Activated CD4-positive, CD25-positive, alpha-beta regulatory T cell treated with anti-CD3 and anti-CD28 coated beads, Interleukin-2, amount 50 U/mL, for 72 hours (primary cell): ENCODE measurements around the gene PCCA.
"Not testable (repeated sequence)": the region's sequence is repeated elsewhere in the genome, so short reads cannot be mapped to it uniquely, and the experiment has no call there.

Experiments
- DNase-seq: peaks from one replicate; pipeline ENCODE4 v3.0.0; 2021

PCCA gene

GRCh38 chr13:100146534-100146933 lies 57.6 kb downstream of the PCCA start:
- DNase-seq: no peak

GRCh38 chr13:100147825-100148224 lies 58.9 kb downstream of the PCCA start:
- no peak for DNase-seq

DNA sequence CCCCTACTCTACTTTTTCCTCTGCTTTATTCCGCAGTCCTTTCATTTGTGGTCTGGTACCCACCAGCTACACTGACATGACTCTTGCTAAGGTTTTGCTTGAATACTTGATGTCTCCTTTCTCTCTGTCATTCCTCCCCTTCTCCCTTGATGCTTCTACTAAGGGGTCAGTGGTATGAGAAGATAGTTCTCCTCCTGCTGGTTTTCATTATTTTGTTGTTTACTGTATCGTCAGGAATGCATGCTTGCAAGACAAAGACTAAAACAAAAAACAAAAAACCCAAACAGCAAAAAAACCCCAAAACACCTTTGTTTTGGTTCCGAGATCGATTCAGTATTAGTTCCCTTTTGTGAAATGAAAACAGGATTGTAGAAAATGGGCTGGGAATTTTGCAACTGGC lies 59.5 kb downstream of the PCCA start:
- no peak for DNase-seq

- DNase-seq: no peak
These were observed 60.5 kb downstream of the PCCA start for GRCh38 chr13:100149389-100149788.

GRCh38 chr13:100150711-100151110 lies 61.8 kb downstream of the PCCA start:
- DNase-seq: not testable (repeated sequence)

DNA sequence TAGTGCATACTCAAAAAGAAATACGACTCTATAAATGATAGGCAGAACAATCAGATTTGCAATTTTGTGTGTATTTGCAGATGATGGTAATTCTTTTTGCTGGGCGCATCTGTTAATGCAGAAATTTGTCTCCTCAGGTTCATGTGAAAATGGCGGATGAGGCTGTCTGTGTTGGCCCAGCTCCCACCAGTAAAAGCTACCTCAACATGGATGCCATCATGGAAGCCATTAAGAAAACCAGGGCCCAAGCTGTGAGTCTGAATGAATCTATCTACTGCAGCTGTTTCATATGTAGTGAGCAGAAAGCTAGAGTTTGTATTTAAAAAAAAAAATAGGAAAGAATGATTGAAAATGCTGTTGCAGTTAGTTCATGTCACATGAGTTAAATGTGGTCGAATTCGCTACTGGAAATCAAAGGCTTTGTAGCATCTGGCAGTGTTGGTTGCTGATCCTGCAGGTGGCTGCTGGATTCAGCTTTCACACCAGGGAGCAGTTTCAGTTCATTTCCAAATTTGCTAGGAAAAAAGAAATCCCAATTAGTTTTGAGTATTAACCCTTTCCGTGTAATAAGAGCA lies 66.0 kb downstream of the PCCA start:
- DNase-seq: no peak

DNA sequence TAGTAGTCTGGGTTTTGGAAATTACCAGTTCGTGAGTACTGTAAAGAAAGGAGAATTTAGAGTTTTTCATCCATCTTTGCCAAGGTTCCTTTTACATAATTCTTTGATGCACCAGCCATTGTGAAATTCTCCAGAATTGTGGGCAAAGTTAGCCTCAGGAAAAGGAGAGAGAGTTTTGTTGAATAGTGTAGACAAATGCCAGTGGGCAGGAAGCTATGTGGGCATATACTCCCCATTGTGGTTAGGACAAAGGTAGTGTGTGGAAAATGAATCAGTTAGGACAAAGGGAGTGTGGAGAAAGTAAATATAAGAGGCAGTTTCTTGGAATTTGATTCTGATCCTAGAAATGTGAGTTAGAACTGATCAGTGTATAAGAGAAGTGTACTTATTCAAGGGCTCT lies 67.9 kb downstream of the PCCA start:
- DNase-seq: no peak

GRCh38 chr13:100158569-100158968 lies 69.7 kb downstream of the PCCA start:
- no peak for DNase-seq

- no peak for DNase-seq
These were observed 70.7 kb downstream of the PCCA start for GRCh38 chr13:100159584-100159983.

DNA sequence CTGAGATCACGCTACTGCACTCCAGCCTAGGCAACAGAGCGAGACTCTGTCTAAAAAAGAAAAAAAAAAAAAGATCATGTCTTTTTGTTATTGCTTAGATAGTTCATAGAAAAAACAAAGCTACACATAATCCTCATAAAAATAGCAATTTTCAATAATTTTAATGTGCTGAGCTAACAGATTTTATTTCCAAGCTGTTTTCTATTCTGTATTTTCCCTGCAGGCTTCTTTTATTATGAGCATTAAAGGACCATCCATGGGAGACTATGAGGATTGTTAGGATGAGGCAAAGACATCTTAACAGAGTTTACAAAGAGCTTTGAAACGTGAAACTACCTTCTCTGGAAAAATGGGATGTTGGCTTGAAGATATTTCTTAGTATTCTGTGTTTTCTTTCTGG lies 71.6 kb downstream of the PCCA start:
- DNase-seq: no peak

DNA sequence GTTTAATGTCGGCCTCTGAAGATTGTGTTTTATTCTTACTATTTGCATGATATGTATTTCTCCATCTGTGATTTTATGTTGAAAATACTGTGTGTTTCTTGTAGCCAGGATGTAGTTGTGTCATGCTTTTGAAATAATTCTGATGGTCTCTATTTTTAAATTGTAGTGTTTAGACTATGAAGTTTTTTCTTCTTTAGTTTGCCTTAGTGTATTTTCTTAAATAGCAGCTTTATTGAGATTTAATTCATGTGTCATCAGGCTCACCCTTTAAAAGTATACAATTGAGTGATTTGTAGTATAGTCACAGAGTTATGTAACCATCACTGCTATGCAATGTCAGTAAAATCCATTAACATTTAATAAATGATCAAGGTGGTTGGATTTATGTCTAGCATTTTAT lies 74.5 kb downstream of the PCCA start:
- no peak for DNase-seq

DNA sequence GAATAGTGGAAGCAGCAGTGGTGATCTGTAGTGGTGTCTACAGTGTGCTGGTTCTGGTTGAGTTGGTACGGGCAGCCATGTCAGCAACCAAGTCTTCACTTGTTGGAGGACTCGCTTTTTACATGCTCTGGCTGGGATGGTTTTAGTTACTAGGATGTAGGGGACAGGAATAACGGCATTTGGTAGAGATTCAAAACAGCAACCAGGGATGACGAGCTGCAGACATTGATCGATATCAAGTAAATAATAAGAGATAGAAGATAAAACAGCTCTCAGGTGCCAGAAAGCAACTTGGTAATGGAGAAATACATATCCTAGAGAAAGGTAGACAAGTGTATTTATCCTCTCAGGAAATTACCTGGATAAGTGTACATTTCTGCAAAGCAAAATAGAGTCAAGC lies 84.3 kb downstream of the PCCA start:
- DNase-seq: no peak

- DNase-seq: not testable (repeated sequence)
These were observed 85.6 kb downstream of the PCCA start for GRCh38 chr13:100174455-100174854.

GRCh38 chr13:100175078-100175802 lies 86.3 kb downstream of the PCCA start:
- no peak for DNase-seq

DNA sequence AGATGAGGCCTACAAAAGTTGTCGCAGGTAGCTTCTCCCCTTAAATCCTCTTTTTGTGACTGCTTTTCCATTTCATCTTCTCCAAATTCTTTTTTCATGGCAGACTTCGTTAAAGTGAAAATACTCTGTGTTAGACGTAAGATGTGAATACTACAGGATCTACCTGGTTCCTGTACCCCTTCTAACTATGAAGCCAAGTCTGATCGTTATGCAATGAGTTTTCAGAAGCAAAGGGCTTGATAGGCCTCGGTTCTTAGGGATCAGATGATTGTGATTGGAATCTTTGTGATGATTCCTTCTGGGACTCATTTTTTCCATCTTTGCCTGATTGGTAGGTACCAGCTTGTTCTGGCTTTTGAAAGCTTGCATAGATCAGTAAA lies 86.9 kb downstream of the PCCA start:
- DNase-seq: no peak

- DNase-seq: no peak
These were observed 88.0 kb downstream of the PCCA start for GRCh38 chr13:100176801-100177400.

GRCh38 chr13:100178309-100178708 lies 89.4 kb downstream of the PCCA start:
- DNase-seq: no peak

GRCh38 chr13:100179276-100179675 lies 90.4 kb downstream of the PCCA start:
- DNase-seq: no peak

- DNase-seq: no peak
These were observed 94.1 kb downstream of the PCCA start for GRCh38 chr13:100182900-100183490.

GRCh38 chr13:100184095-100184494 lies 95.2 kb downstream of the PCCA start:
- DNase-seq: no peak

GRCh38 chr13:100195568-100195967 lies 106.7 kb downstream of the PCCA start:
- DNase-seq: no peak

- no peak for DNase-seq
These were observed 107.5 kb downstream of the PCCA start for GRCh38 chr13:100196375-100196774.

- DNase-seq: no peak
These were observed 108.2 kb downstream of the PCCA start for GRCh38 chr13:100197116-100197515.
